ENCODE results near the gene PRPF40B.
A peak's percentile ranks its signal among the peaks of the same experiment; 100 is the strongest.
"Not testable (repeated sequence)": the region's sequence is repeated elsewhere in the genome, so short reads cannot be mapped to it uniquely, and the experiment has no call there.

Gene PRPF40B

GRCh38 chr12:49623142-49623904 is at the start of gene PRPF40B:
TSS of gene PRPF40B (plus strand) at chr12:49623561. CDS start at chr12:49623591, 30 bp downstream.
- peak; percentile 65 to 73 for DNase-seq (ENCODE audit: low read depth in 2 of 2)

- no peak for DNase-seq (ENCODE audit: low read depth in 2 of 2)
Measured at GRCh38 chr12:49577589-49578315, 45.6 kb upstream of the PRPF40B start.

GRCh38 chr12:49578471-49579112 is 44.8 kb upstream of the PRPF40B start:
- DNase-seq (ENCODE audit: low read depth in 2 of 2) = no peak

GRCh38 chr12:49580572-49581535 is 42.5 kb upstream of the PRPF40B start:
- DNase-seq (ENCODE audit: low read depth in 2 of 2) = peak; percentile 34 to 43

- DNase-seq (ENCODE audit: low read depth in 2 of 2) = no peak
Measured at GRCh38 chr12:49582201-49582600, 41.2 kb upstream of the PRPF40B start.

GRCh38 chr12:49582850-49583249 is 40.5 kb upstream of the PRPF40B start:
- DNase-seq (ENCODE audit: low read depth in 2 of 2) = no peak

- no peak for DNase-seq (ENCODE audit: low read depth in 2 of 2)
Measured at GRCh38 chr12:49583366-49584094, 39.8 kb upstream of the PRPF40B start.

- no peak for DNase-seq (ENCODE audit: low read depth in 2 of 2)
Measured at GRCh38 chr12:49584591-49584990, 38.8 kb upstream of the PRPF40B start.

GRCh38 chr12:49585477-49586459 is 37.6 kb upstream of the PRPF40B start:
- no peak for DNase-seq (ENCODE audit: low read depth in 2 of 2)

- DNase-seq (ENCODE audit: low read depth in 2 of 2) = no peak
Measured at GRCh38 chr12:49587174-49587908, 36.0 kb upstream of the PRPF40B start.

- no peak for DNase-seq (ENCODE audit: low read depth in 2 of 2)
Measured at GRCh38 chr12:49588281-49588680, 35.1 kb upstream of the PRPF40B start.

- no peak for DNase-seq (ENCODE audit: low read depth in 2 of 2)
Measured at GRCh38 chr12:49588721-49589516, 34.4 kb upstream of the PRPF40B start.

GRCh38 chr12:49598527-49598926 is 24.8 kb upstream of the PRPF40B start:
- DNase-seq (ENCODE audit: low read depth in 2 of 2) = no peak

- no peak for DNase-seq (ENCODE audit: low read depth in 2 of 2)
Measured at GRCh38 chr12:49599961-49600360, 23.4 kb upstream of the PRPF40B start.

- DNase-seq (ENCODE audit: low read depth in 2 of 2) = no peak
Measured at GRCh38 chr12:49603721-49604120, 19.6 kb upstream of the PRPF40B start.

GRCh38 chr12:49604856-49605255 is 18.5 kb upstream of the PRPF40B start:
- no peak for DNase-seq (ENCODE audit: low read depth in 2 of 2)

GRCh38 chr12:49605539-49605938 is 17.8 kb upstream of the PRPF40B start, which contains the start of gene FAM186B:
TSS of gene FAM186B (minus strand) at chr12:49605639. CDS start at chr12:49605477, 162 bp downstream.
- DNase-seq (ENCODE audit: low read depth in 2 of 2) = not testable (repeated sequence)
